ENCODE measurements around the gene UNK. TPM values are rescaled to one million over a fixed set of nuclear protein-coding genes. Genes with fewer than 3 reads are reported as not detected.
"Not testable (repeated sequence)": the region's sequence is repeated elsewhere in the genome, so short reads cannot be mapped to it uniquely, and the experiment has no call there.

The UNK gene
- total RNA-seq, 2 donors from 2014 or later: 31.0 to 51.7 TPM

DNA sequence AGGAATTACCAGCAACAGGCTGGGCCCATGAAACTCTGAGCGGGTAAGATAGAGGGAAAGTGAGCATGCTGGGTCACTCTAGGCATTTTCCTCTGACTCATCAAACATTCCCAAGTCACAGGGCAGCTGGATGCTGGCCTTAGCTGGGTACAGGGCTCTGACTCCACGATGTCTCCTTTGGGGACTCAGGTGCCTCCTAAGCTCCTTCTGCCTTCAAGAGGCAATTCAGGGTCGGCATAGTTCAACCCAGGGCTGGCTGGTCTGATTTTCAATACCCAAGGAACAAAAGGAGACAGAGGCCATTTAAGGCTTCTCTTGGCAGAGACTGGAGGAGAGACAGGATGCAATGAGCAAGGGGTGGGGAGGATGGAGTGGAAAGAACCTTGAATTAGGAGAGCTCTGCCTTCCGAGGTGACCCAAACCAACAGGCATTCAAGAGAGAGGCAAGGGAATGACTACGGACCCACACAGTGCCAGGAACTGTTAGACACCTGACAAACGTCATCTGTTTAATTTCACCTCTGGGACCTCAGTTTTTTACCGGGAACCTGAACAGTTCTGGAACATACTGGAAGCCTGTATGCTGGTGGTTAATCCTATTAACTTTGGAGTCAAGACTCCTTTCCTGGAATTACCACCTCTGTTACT is 69.6 kb downstream of the UNK start:
- no peaks in the 10 kb centered on the region for H3K27me3 ChIP-seq (replicated peaks; ENCODE audit: insufficient read depth)
- DNase-seq (ENCODE audit: low spot score): no peak
- peaks cover 27% of the 10 kb centered on the region for H3K36me3 ChIP-seq
- peak overlapping the region; percentile 90 for H3K4me3 ChIP-seq
- ATAC-seq (ENCODE audit: insufficient number of reproducible peaks, low FRiP score, low read depth): peak; percentile 60
- H3K9me3 ChIP-seq: no peaks in the 10 kb centered on the region
- H3K27ac ChIP-seq: peak overlapping the region; percentile 84 to 98
- H3K4me1 ChIP-seq (ENCODE audit: control insufficient read depth in 1 of 2, low read depth in 2 of 2): peaks cover 18 to 36% of the 10 kb centered on the region in 2 donors
- TF ChIP-seq CTCF (IDR thresholded peaks at IDR 0.05): no peak

GRCh38 chr17:75854881-75855309 is 70.3 kb downstream of the UNK start:
- peaks cover 20% of the 10 kb centered on the region for H3K36me3 ChIP-seq
- peak; percentile 17 for TF ChIP-seq CTCF (IDR thresholded peaks at IDR 0.05)
- H3K27ac ChIP-seq: peak overlapping the region; percentile 84 to 98
- no peak for DNase-seq (ENCODE audit: low spot score)
- no peak for ATAC-seq (ENCODE audit: insufficient number of reproducible peaks, low FRiP score, low read depth)
- peaks cover 18 to 36% of the 10 kb centered on the region in 2 donors for H3K4me1 ChIP-seq (ENCODE audit: control insufficient read depth in 1 of 2, low read depth in 2 of 2)
- H3K27me3 ChIP-seq (replicated peaks; ENCODE audit: insufficient read depth): no peaks in the 10 kb centered on the region
- no peaks in the 10 kb centered on the region for H3K9me3 ChIP-seq
- H3K4me3 ChIP-seq: peak overlapping the region; percentile 90

- DNase-seq (ENCODE audit: low spot score) (peak; percentile 99), ATAC-seq (ENCODE audit: insufficient number of reproducible peaks, low FRiP score, low read depth) (peak; percentile 96)
- TF ChIP-seq CTCF (IDR thresholded peaks at IDR 0.05): peak; percentile 35
- Histone ChIP-seq H3K4me3 (peak within 1 kb of the TSS; percentile 90), H3K27ac (peak within 1 kb of the TSS; percentile 96 to 98), H3K36me3 (peaks cover 15% of the 10 kb centered on the region), H3K4me1 (ENCODE audit: control insufficient read depth in 1 of 2, low read depth in 2 of 2) (peaks cover 18 to 36% of the 10 kb centered on the region in 2 donors), H3K9me3 (no peaks in the 10 kb centered on the region), H3K27me3 (replicated peaks; ENCODE audit: insufficient read depth) (no peaks in the 10 kb centered on the region)
Observed at GRCh38 chr17:75855310-75856061, 70.9 kb downstream of the UNK start, which contains the start of gene WBP2. Gene WBP2 (minus strand): TSS chr17:75855335. CDS start chr17:75855297, 38 bp downstream.

GRCh38 chr17:75856062-75856756 is 71.6 kb downstream of the UNK start:
- Histone ChIP-seq H3K36me3 (peaks cover 7% of the 10 kb centered on the region), H3K27ac (peak overlapping the region; percentile 96 to 98), H3K4me1 (ENCODE audit: control insufficient read depth in 1 of 2, low read depth in 2 of 2) (peaks cover 18 to 32% of the 10 kb centered on the region in 2 donors), H3K27me3 (replicated peaks; ENCODE audit: insufficient read depth) (no peaks in the 10 kb centered on the region), H3K9me3 (no peaks in the 10 kb centered on the region), H3K4me3 (peak overlapping the region; percentile 90)
- DNase-seq (ENCODE audit: low spot score): no peak
- TF ChIP-seq CTCF (IDR thresholded peaks at IDR 0.05): no peak
- ATAC-seq (ENCODE audit: insufficient number of reproducible peaks, low FRiP score, low read depth): no peak

DNA sequence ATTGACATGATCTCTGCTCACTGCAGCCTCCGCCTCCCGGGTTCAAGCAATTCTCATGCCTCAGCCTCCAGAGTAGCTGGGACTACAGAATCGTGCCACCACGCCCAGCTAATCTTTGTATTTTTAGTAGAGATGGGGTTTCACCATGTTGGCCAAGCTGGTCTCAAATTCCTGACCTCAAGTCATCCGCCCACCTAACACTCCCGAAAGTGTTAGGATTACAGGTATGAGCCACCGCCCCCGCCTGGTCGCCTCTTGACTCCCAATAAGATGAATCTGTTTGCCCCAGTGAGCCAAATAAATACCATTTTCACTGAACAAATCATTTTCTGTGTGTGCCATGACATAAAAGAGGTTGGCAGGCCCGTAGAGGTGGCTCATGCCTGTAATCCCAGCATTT is 74.8 kb downstream of the UNK start:
- not testable (repeated sequence) for H3K27ac ChIP-seq

More for the DNA sequence above, 74.8 kb downstream of the UNK start:
- not testable (repeated sequence) for DNase-seq (ENCODE audit: low spot score); H3K4me1 ChIP-seq (ENCODE audit: control insufficient read depth in 1 of 2, low read depth in 2 of 2); H3K27me3 ChIP-seq (replicated peaks; ENCODE audit: insufficient read depth); H3K9me3 ChIP-seq; H3K4me3 ChIP-seq; H3K36me3 ChIP-seq; ATAC-seq (ENCODE audit: insufficient number of reproducible peaks, low FRiP score, low read depth)
